ENCODE measurements around the gene POC1B.

GRCh38 chr12:89373763-89374572 is 151.9 kb downstream of the POC1B start:
- no peak for TF ChIP-seq SP1 (IDR thresholded peaks at IDR 0.05)
- TF ChIP-seq BHLHE40 (IDR thresholded peaks at IDR 0.05; ENCODE audit: borderline replicate concordance), result no peak
- TF ChIP-seq ZNF384 (IDR thresholded peaks at IDR 0.05), result no peak
- no peak for TF ChIP-seq FOXA1 (IDR thresholded peaks at IDR 0.05)
- no peak for TF ChIP-seq SUZ12 (IDR thresholded peaks at IDR 0.05)
